ENCODE data around the gene RAB12. TPM values are rescaled to one million over a fixed set of nuclear protein-coding genes. Genes with fewer than 3 reads are reported as not detected.
A peak's percentile ranks its signal among the peaks of the same experiment; 100 is the strongest.

RAB12 gene
- total RNA-seq, 1 donor from 2014 or later: 49.4 TPM

GRCh38 chr18:8609659-8610458, 622 bp downstream of the RAB12 start:
- peaks cover 22% of the 10 kb centered on the region for H3K4me1 ChIP-seq (ENCODE audit: insufficient read depth, low read length)
- H3K4me3 Mint-ChIP-seq (ENCODE audit: unreplicated experiment): peak overlapping the region; percentile 88
- H3K27me3 Mint-ChIP-seq (ENCODE audit: low read depth, unreplicated experiment): peaks cover 2% of the 10 kb centered on the region
- no peak for DNase-seq (ENCODE audit: low read depth)
- H3K27ac Mint-ChIP-seq (ENCODE audit: unreplicated experiment): peak overlapping the region; percentile 87
- H4K20me1 ChIP-seq (ENCODE audit: insufficient read depth, low read length): peaks cover 44% of the 10 kb centered on the region
- H3K4me2 ChIP-seq (ENCODE audit: low read length): peak overlapping the region; percentile 96
- no peak for FAIRE-seq
- H3K27ac ChIP-seq (ENCODE audit: low read depth, low read length): peak overlapping the region; percentile 52
- no peak overlapping the region for H2AFZ ChIP-seq (ENCODE audit: low read depth, low read length)
- peak overlapping the region; percentile 79 for H3K4me3 ChIP-seq (ENCODE audit: insufficient read depth, low read depth, low read length)
- H3K27me3 ChIP-seq (ENCODE audit: insufficient read depth, low read length): no peaks in the 10 kb centered on the region
- peaks cover 15% of the 10 kb centered on the region for H3K4me1 Mint-ChIP-seq (ENCODE audit: low read depth, unreplicated experiment)
- H3K36me3 Mint-ChIP-seq (ENCODE audit: low read depth, unreplicated experiment): peaks cover 3% of the 10 kb centered on the region
- peak overlapping the region; percentile 93 for H3K9ac ChIP-seq (ENCODE audit: low read length)
- no peaks in the 10 kb centered on the region for H3K9me3 ChIP-seq (ENCODE audit: insufficient read depth, low read depth, low read length)
- TF ChIP-seq CTCF (IDR thresholded peaks at IDR 0.05; ENCODE audit: insufficient read depth, low read depth, low read length) (no peak), EZH2 (IDR thresholded peaks at IDR 0.05; ENCODE audit: insufficient read depth, low read length) (no peak)
- no peaks in the 10 kb centered on the region for H3K36me3 ChIP-seq (ENCODE audit: insufficient read depth, low read length)
- peaks cover 53% of the 10 kb centered on the region for H3K79me2 ChIP-seq (ENCODE audit: insufficient read depth, low read length)
- H3K9me3 Mint-ChIP-seq (ENCODE audit: unreplicated experiment): no peaks in the 10 kb centered on the region

DNA sequence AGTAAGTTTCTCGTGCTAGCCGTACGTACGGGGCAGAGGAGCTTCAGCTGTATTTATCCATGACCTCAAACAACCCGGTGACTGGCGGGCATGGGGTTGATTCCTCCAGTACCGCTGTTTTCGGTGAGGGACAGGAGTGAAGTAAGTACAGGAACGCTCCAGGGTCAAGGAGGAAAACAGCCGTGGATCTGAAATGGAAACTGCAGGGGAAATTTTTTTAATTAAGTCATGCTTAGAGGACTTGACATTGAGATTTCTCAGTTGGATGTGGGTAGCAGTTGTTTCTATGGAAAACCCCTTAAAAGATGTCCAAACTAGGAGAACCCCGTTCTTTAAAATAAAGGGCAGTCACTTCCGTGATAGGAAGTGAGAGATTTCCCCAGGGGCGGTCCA, 1.2 kb downstream of the RAB12 start:
- FAIRE-seq: no peak
- Histone ChIP-seq H4K20me1 (ENCODE audit: insufficient read depth, low read length) (peaks cover 50% of the 10 kb centered on the region), H3K9ac (ENCODE audit: low read length) (peak overlapping the region; percentile 93), H3K4me2 (ENCODE audit: low read length) (peak overlapping the region; percentile 96), H3K27ac (ENCODE audit: low read depth, low read length) (peak overlapping the region; percentile 52), H3K79me2 (ENCODE audit: insufficient read depth, low read length) (peaks cover 57% of the 10 kb centered on the region), H3K4me3 (ENCODE audit: insufficient read depth, low read depth, low read length) (peak overlapping the region; percentile 79), H3K27me3 (ENCODE audit: insufficient read depth, low read length) (no peaks in the 10 kb centered on the region), H3K36me3 (ENCODE audit: insufficient read depth, low read length) (no peaks in the 10 kb centered on the region), H3K9me3 (ENCODE audit: insufficient read depth, low read depth, low read length) (no peaks in the 10 kb centered on the region), H3K4me1 (ENCODE audit: insufficient read depth, low read length) (peaks cover 28% of the 10 kb centered on the region), H2AFZ (ENCODE audit: low read depth, low read length) (no peak overlapping the region)
- peak overlapping the region; percentile 88 for H3K4me3 Mint-ChIP-seq (ENCODE audit: unreplicated experiment)
- peaks cover 3% of the 10 kb centered on the region for H3K36me3 Mint-ChIP-seq (ENCODE audit: low read depth, unreplicated experiment)
- H3K27ac Mint-ChIP-seq (ENCODE audit: unreplicated experiment): peak overlapping the region; percentile 87
- H3K9me3 Mint-ChIP-seq (ENCODE audit: unreplicated experiment): no peaks in the 10 kb centered on the region
- H3K4me1 Mint-ChIP-seq (ENCODE audit: low read depth, unreplicated experiment): peaks cover 20% of the 10 kb centered on the region
- peaks cover 2% of the 10 kb centered on the region for H3K27me3 Mint-ChIP-seq (ENCODE audit: low read depth, unreplicated experiment)
- TF ChIP-seq CTCF (IDR thresholded peaks at IDR 0.05; ENCODE audit: insufficient read depth, low read depth, low read length) (no peak), EZH2 (IDR thresholded peaks at IDR 0.05; ENCODE audit: insufficient read depth, low read length) (no peak)
- no peak for DNase-seq (ENCODE audit: low read depth)

All from astrocyte (in vitro differentiated cells and primary cell).